OCI-M2 (cell line): ENCODE measurements around the gene NAIP.
"Not testable (repeated sequence)": the region's sequence is repeated elsewhere in the genome, so short reads cannot be mapped to it uniquely, and the experiment has no call there.

Experiments used
- DNase-seq: peaks from one replicate; lab custom pipeline; 2025; ENCODE audit not compliant: unreplicated experiment; lab: John Stamatoyannopoulos, UW

Gene NAIP, protein sequence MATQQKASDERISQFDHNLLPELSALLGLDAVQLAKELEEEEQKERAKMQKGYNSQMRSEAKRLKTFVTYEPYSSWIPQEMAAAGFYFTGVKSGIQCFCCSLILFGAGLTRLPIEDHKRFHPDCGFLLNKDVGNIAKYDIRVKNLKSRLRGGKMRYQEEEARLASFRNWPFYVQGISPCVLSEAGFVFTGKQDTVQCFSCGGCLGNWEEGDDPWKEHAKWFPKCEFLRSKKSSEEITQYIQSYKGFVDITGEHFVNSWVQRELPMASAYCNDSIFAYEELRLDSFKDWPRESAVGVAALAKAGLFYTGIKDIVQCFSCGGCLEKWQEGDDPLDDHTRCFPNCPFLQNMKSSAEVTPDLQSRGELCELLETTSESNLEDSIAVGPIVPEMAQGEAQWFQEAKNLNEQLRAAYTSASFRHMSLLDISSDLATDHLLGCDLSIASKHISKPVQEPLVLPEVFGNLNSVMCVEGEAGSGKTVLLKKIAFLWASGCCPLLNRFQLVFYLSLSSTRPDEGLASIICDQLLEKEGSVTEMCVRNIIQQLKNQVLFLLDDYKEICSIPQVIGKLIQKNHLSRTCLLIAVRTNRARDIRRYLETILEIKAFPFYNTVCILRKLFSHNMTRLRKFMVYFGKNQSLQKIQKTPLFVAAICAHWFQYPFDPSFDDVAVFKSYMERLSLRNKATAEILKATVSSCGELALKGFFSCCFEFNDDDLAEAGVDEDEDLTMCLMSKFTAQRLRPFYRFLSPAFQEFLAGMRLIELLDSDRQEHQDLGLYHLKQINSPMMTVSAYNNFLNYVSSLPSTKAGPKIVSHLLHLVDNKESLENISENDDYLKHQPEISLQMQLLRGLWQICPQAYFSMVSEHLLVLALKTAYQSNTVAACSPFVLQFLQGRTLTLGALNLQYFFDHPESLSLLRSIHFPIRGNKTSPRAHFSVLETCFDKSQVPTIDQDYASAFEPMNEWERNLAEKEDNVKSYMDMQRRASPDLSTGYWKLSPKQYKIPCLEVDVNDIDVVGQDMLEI (N-terminal part only)

GRCh38 chr5:71025289-71025953 lies at the start of gene NAIP:
Gene NAIP (minus strand): TSS chr5:71025339. CDS start chr5:71012915, 12,424 bp downstream.
- DNase-seq = not testable (repeated sequence)

DNA sequence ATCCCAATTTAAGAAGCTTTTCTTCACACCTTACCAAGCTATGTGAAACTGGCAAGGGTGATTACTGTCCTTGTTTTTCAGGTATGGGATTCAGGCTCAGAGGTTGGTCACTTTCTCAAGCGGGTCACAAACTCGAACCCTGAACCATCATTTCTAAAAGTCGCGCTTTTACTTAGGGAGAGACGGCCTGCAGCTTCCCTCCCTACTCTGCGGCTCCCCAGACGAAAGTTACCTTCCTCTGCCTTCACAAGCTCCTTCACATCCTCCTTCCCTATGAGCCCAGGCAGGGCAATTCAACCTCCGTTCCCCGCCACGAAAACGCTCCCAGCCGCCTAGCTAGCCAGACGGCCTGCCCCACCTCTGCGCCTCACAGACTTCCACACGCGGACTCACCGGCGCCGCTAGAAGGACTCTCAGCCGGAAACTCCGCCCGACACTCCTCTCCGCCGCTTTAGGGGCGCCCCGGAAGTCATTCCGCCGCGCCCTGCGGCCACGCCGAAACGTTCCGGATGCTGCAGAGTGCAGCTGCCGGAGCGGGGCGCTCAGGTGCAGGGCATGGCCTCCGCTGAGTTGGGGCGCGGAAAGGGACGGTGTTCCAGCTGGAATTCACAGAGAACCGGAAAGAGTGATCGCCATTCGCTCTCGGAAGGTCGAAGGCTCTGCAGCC lies 42.3 kb upstream of the NAIP start, which contains the start of gene GTF2H2:
TSS of gene GTF2H2 (minus strand) at position 415 of the 667 bp plus-strand sequence. CDS start 4,913 bp downstream, outside the sequence.
- not testable (repeated sequence) for DNase-seq

GRCh38 chr5:71061322-71061721 lies 36.2 kb upstream of the NAIP start:
- DNase-seq = not testable (repeated sequence)

DNA sequence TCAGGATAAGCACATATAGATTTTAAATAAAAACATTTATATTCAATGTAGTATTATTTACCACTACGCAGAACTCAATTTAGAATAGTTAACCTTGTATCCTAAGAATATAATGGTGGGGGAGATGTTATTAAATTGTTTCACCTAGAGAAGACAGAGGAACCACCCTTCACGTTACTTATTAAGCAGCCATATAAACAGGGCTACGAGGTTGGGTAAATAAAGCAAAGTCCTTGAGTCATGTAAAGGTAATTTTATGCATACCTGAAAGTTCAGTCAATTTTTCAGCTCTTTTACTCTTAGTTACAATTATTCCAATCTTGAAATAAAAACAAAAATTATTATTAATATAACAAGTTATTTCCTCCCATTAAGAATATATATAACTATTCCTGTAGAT lies 34.3 kb upstream of the NAIP start:
- DNase-seq = not testable (repeated sequence)

DNA sequence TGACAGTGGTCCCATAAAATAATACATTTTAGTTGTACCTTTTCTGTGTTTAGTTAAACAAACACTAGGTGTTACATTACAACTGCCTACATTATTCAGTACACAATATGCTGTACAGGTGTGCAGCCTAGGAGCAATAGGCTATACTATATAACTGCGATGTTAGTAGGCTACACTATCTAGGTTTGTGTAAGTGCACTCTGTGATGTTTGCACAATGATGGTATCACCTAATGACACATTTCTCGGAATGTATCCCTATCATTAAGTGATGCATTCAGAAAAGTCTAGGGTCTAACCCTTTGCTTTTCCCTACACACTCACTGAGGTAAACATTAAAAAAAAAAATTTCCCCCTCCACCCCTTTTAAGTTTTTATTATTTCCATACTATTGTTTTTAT lies 19.7 kb upstream of the NAIP start:
- DNase-seq = not testable (repeated sequence)

- not testable (repeated sequence) for DNase-seq
Measured at GRCh38 chr5:71044128-71044527, 19.0 kb upstream of the NAIP start.

DNA sequence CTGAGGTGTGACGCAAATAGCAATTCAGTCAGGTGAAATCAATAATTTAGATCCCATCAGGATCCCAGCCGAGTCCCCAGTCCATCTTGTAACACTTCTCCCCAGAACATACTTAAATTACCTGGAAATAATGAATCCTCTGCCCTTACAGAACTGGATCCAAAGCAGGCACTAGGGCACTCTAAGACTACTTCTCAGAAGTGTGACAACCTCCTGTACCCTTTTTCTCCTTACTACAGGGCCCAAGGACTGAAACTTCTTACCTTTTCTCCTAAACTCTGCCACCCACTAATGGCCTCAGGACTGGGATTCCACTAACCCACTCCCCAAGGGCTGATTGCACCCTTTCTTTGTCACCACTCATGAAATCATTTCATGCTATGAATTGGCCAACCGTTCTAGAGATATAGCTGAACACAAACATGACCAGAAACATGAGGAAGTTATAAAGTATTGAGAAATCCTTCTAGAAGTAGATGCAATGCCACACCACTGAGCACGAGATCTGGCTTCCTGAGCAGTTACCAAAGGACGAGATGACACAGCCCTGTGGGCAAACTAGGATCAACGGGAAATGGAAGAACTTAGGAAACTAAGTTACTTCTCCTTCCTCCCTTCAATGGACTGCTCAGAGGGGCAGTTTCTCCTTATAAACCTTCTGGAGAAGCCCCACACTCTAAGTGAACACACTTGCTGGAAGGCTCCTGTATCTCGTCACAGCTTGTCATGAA lies 6.1 kb upstream of the NAIP start:
- DNase-seq = not testable (repeated sequence)

GRCh38 chr5:71020643-71021042 lies 4.5 kb downstream of the NAIP start:
- not testable (repeated sequence) for DNase-seq

DNA sequence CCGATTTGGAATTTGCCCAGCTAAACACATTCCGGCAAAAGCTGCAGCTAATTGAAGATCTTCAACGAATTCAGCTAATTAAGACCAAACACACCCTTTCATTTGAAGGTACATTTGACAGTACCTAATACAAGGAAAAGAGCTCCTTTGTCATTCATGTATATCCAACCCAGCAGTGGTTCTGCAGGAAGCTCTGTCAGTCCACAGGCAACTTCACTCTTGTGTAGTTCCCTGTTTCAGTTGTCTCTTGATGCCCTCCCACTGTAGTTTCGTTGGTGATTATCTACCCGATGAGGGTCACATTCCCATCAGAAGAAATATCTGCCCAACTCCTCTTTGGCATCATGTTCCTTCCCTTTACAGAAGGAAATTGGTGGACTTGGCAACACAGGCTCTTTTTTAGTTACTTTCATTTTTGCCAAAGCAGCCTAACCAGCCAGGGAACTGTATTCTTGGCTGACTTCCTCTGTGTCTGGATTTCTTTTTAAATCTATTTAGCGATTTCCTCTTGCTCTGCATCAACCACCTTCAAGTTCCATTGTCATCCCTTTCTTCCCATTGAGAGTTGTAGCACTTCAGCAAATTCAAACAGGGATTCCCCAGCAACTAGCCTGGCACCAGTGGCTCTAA lies 6.6 kb downstream of the NAIP start:
- not testable (repeated sequence) for DNase-seq

DNA sequence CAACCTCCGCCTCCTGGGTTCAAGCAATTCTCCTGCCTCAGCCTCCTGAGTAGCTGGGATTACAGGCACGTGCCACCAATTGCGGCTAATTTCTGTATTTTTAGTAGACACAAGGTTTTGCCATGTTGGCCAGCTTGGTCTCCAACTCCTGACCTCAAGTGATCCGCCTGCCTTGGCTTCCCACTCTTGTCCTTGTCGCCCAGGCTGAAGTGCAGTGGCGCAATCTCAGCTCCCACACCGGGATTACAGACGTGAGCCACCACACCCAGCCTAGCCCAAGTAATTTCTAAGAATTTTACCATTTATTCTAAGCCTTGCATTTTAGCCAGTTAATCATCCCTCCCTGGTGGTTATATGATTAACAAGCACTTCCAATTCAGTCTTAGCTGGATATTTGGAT lies 11.0 kb downstream of the NAIP start:
- DNase-seq = no peak

DNA sequence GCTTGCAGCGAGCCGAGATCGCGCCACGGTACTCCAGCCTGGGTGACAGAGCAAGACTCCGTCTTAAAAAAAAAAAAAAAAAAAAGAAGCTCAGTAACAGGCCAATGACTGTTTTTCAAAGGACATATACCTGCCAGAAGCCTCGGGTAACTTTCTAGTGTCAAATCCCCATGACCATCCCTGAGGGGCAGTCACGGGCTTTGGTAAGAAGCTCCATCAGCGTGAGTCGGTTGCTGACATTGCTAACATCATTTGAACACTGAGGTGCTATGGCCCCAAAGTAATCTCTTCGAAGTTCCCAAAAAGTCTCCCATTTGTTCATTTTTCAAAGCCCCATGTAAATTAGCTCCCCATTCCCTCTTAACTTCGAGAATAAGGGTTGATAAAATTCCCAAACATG lies 11.6 kb downstream of the NAIP start:
- DNase-seq = no peak

- no peak for DNase-seq
Measured at GRCh38 chr5:71011194-71011792, 13.8 kb downstream of the NAIP start.

GRCh38 chr5:71006983-71007382 lies 18.2 kb downstream of the NAIP start:
- DNase-seq = not testable (repeated sequence)

- not testable (repeated sequence) for DNase-seq
Measured at GRCh38 chr5:70984882-70985281, 40.3 kb downstream of the NAIP start.

DNA sequence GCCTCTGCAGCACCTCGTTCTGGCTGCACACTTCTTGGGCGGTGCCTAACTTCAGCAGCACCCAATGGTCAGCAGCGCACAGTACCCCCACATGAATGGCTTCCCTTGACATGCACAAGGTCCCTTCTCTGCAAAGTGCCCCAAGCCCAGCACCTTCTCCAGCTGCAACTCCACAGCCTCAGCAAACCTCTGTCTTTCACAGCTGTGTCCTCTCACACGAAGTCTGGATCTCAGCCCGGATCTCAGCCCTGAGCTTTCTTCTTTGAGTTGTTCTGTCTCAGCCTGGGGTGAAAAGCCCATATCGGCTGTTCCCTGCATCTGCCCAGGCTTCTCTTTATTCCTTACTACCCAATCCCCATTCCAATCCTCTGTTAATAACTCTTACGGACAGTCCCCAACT lies 57.9 kb downstream of the NAIP start:
- DNase-seq = not testable (repeated sequence)

DNA sequence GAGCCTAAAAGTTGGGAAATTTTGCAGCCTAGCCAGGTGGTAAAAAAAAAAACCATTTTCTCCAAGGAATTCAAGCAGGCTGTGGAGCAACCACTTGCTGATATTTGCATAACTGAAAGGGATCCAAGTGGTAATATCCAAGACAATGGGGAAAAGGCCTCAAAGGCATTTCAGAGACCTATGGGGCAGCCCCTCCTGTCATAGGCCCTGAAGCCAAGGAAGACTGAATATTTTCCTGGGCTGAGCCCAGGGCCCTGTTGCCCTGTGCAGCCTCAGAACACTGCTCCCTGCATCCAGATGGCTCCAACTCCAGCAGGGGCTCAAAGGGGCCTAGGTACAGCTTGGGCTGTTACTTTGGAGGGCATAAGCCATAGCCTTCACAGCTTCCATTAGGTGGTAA lies 60.6 kb downstream of the NAIP start:
- DNase-seq = not testable (repeated sequence)

DNA sequence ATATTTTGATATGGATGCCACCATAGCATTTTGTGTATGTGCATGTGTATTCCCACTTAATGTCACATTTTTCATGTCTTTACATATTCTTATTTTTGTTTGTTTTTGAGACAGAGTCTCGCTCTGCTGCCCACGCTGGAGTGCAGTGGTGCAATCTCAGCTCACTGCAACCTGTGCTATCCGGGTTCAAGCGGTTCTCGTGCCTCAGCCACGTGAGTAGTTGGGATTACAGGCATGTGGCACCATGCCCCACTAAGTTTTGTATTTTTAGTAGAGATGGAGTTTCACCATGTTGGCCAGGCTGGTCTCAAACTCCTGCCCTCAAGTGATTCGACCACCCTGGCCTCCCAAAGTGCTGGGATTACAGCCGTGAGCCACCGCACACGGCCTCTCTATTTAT lies 72.1 kb downstream of the NAIP start:
- not testable (repeated sequence) for DNase-seq

- DNase-seq = not testable (repeated sequence)
Measured at GRCh38 chr5:70932560-70932959, 92.6 kb downstream of the NAIP start.
